GM23248 (cell line): ENCODE data around the gene CORO2A.

Experiments
- EZH2 ChIP-seq: fragments of 200-600 bp; sonication (generic); IDR thresholded peaks from 2 replicates; pipeline ENCODE4 v1.6.1; 2018; ENCODE audit warnings: antibody characterized with exemption, mild to moderate bottlenecking; ENCODE audit not compliant: insufficient read depth, poor library complexity, severe bottlenecking
- EZH2phosphoT487 ChIP-seq: fragments of 200-600 bp; sonication (generic); IDR thresholded peaks from 2 replicates; pipeline ENCODE4 v1.6.1; 2018; ENCODE audit warnings: antibody characterized with exemption, moderate library complexity, mild to moderate bottlenecking, low read depth; ENCODE audit not compliant: insufficient read depth

DNA sequence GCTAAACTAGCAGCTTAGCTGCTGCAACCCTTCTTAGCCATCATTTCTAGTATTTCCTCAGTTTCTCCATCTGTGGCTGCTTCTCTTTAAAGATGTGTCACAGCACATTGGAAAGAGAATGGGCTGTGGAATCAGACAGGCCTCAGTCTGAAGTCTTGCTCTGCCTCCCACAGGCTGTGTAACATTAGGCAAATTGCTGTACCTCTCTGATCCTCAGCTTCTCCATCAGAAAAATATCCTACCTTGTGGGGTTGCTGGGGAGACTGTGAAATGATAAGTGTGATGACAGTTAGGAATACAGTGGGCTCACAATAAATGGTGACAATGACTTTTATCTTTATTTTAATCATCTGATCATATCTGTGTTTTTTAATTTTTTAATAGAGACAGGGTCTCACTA, 55.9 kb downstream of the CORO2A start:
- TF ChIP-seq EZH2phosphoT487: no peak
- TF ChIP-seq EZH2: no peak
